ENCODE results near the gene BTBD17. TPM values are rescaled to one million over a fixed set of nuclear protein-coding genes. Genes with fewer than 3 reads are reported as not detected.
A peak's percentile ranks its signal among the peaks of the same experiment; 100 is the strongest.

The BTBD17 gene
- polyA plus RNA-seq, 3 donors from 2014 or later = 0.21 TPM; not detected in 2

DNA sequence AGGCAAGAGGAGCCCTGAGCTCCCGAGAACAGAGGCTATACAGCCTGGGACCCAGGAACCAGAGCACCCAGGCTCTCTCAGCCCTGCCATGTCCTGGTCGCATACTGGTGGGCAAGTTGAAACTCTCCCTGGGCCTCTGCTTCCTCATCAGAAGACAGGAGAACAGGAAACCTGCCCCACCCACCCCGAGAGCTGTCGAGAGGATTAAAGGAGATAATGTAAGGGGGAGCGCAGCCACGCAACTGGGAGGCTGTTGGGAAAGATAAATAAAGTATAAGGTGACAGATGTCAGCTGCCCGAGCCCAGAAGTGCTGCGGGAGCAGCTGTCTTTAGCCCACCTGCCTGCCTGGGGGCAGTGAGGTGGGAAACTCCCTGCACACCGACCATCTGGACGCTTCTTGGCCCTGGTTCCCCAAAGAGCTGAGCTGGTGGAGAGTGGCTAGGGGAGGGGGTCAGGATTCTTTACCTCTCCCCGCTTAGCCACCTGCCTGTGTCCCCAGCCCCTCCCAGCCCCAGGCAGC is 28.8 kb downstream of the BTBD17 start:
- Mint-ChIP-seq H3K4me3 (no peak overlapping the region), H3K27me3 (ENCODE audit: low read depth in 3 of 3) (peaks cover 0 to 2% (median 1%) of the 10 kb centered on the region in 3 donors), H3K36me3 (no peaks in the 10 kb centered on the region), H3K9me3 (no peaks in the 10 kb centered on the region), H3K27ac (no peak overlapping the region), H3K4me1 (peaks cover 17 to 22% of the 10 kb centered on the region in 2 donors)
- no peak for DNase-seq

DNA sequence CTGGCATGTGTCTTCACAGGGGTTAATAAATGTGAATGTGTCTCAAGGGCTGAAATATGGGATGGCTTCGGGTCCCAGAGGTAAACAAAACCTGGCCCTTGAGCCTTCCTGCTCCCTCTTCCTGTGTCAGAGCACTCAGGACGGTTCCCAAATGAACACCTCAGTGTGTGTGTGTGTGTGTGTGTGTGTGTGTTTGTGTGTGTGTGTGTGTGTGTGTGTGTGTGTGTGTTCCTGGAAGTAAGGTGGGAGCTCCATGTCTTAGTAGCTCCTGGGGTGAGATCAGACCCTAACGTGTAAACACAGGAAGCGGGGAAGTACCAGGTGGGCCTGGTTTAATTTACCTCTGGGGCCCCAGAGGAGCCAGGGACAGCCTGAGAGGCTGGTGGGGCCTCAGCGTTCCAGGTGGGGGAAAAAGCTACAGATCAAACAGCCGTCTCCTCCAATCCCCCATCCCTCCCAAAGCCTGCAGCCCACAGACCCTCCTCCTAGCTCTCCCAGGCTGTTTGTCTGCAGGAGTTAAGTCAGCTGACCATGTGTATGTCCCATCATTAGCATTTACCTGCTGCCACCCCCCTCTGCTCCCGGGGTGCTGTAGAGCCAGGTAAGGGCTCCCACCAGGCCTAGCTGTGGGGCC is 29.5 kb downstream of the BTBD17 start:
- Mint-ChIP-seq H3K36me3 (no peaks in the 10 kb centered on the region), H3K27ac (no peak overlapping the region), H3K4me1 (peaks cover 20 to 29% of the 10 kb centered on the region in 2 donors), H3K27me3 (ENCODE audit: low read depth in 3 of 3) (peaks cover 0 to 2% (median 0%) of the 10 kb centered on the region in 3 donors), H3K4me3 (no peak overlapping the region), H3K9me3 (no peaks in the 10 kb centered on the region)
- DNase-seq = no peak

DNA sequence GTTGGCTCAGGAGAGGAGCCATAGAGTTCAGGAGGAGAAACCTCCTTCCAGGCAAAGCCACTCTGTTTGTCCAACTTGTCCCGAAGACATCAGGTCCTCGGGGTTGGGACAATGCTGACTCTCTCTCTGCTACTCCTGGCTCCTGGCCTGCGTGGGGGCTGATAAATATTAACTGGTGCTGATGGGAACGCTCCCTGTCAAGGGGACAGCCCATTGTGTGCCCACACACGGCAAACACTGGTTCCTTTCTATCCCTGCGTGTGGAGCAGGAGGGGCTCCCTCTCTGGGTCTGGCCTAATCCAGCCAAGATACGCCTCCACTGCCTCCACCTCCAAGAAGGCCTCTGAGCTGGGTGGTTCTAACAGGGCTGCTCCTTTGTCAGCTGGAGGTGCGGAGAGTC is 31.2 kb downstream of the BTBD17 start:
- Mint-ChIP-seq H3K27ac (no peak overlapping the region), H3K4me1 (peaks cover 28 to 41% of the 10 kb centered on the region in 2 donors), H3K4me3 (no peak overlapping the region), H3K9me3 (no peaks in the 10 kb centered on the region), H3K36me3 (no peaks in the 10 kb centered on the region), H3K27me3 (ENCODE audit: low read depth in 3 of 3) (peaks cover 0 to 2% (median 0%) of the 10 kb centered on the region in 3 donors)
- DNase-seq = no peak

DNA sequence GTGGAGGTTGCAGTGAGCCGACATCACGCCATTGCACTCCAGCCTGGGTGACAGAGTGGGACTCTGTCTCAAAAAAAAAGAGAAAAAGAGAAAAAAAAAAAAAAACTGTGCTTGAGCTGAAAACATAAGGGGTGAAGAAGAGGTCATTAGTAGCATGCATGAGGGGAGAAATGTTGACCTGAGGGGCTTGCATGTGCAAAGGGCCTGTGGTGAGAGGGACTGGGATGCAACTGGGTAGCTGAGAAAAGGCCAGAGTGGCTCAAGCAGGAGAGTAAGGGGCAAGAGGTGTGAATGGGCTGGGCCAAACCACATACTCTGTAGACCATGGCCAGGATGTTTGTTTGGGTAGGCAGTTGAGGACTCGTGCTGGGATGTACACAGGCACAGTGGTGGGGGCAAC is 32.3 kb downstream of the BTBD17 start:
- Mint-ChIP-seq H3K27ac (peak overlapping the region; percentile 5 to 85 (median 46)), H3K4me3 (peak overlapping the region; percentile 19 to 52 (median 33)), H3K9me3 (no peaks in the 10 kb centered on the region), H3K27me3 (ENCODE audit: low read depth in 3 of 3) (peaks cover 0 to 5% (median 2%) of the 10 kb centered on the region in 3 donors), H3K4me1 (peaks cover 28 to 45% of the 10 kb centered on the region in 2 donors), H3K36me3 (no peaks in the 10 kb centered on the region)
- no peak for DNase-seq

DNA sequence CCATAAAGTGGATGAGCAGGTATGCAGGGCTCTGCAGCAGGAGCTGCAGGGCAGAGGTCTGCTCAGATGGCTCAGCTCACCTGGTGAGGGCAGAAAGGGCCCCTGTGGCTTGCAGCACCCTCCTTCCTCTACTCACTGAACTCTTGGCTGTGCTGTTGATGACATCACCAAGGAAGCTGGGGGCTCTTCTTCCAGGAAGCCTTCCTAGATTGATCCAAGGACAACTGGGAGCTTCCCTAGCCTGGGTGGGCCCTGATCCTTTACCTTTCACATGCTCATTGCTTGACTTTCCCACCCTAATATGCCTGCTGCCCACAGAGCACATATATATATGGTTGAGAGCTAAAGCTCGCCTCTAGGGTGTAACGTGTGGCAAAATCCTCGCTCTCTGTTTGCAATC is 33.2 kb downstream of the BTBD17 start:
- H3K9me3 Mint-ChIP-seq = no peaks in the 10 kb centered on the region
- no peak for DNase-seq
- no peaks in the 10 kb centered on the region for H3K36me3 Mint-ChIP-seq
- H3K4me1 Mint-ChIP-seq = peaks cover 28 to 45% of the 10 kb centered on the region in 2 donors
- peak overlapping the region in 5 of 6 donors; percentile 5 to 73 (median 43) for H3K27ac Mint-ChIP-seq
- peaks cover 0 to 5% (median 2%) of the 10 kb centered on the region in 3 donors for H3K27me3 Mint-ChIP-seq (ENCODE audit: low read depth in 3 of 3)
- H3K4me3 Mint-ChIP-seq = peak overlapping the region in 4 of 5 donors; percentile 14 to 52 (median 30)

DNA sequence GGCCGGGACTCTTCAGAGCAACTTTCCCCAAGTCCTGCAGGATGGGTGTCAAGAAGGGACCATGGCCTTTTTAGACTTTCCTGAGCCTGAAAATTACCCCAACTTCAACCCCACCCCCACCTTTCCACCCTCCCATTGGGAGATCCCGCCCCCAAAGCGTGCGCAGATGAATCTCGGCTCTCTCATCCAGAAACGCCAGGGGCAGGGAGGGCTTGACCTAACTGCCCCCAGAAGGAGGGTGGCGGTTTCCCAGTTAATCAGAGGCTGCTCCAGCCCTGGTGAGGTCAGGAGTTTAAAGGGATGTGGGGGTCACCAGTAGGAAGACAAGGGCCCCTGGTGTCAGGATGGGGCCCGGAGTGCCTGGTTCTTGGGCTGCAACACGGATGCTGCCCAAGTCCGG is 35.2 kb downstream of the BTBD17 start:
- H3K27ac Mint-ChIP-seq = peak overlapping the region in 5 of 6 donors; percentile 21 to 75 (median 66)
- peak overlapping the region; percentile 45 to 76 (median 69) for H3K4me3 Mint-ChIP-seq
- DNase-seq = no peak
- no peaks in the 10 kb centered on the region for H3K9me3 Mint-ChIP-seq
- peaks cover 28 to 45% of the 10 kb centered on the region in 2 donors for H3K4me1 Mint-ChIP-seq
- no peaks in the 10 kb centered on the region for H3K36me3 Mint-ChIP-seq
- H3K27me3 Mint-ChIP-seq (ENCODE audit: low read depth in 3 of 3) = peaks cover 0 to 9% (median 4%) of the 10 kb centered on the region in 3 donors

DNA sequence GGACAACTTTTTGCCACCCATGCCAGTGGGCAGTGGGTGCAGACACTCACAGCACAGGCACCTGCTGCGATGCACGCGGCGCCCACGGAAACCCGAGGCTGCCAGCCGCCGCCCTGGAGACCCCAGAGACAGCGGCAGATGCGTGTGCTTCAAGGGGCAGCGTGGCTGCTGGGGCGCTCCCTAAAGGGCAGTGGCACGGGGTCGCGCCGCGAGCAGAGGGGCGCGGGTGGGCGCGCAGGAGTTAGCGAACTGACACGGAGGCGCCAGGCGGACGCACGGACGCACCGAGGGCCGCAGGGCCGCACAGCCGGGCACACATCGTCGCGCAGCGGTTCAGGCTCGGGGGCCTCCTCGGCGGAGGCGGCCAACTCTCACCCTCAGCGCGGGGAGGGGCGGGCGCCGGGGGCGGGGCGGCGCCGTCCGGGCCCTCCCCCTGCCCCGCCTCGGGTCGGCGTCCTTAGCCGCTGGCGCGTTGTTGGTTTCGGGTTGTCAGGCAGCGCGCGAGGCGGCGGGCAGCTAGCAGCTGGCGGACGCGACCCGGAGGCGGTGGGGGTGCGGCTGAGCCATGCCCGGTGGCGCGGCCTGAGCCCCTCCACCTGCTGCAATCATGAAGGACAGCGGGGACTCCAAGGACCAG is 35.8 kb downstream of the BTBD17 start, which contains the start of gene KIF19:
KIF19 (plus strand) TSS at position 484 of the 637 bp plus-strand sequence; CDS start at position 608, 124 bp downstream.
- H3K4me3 Mint-ChIP-seq = peak within 1 kb of the TSS; percentile 45 to 76 (median 71)
- H3K9me3 Mint-ChIP-seq = no peaks in the 10 kb centered on the region
- H3K4me1 Mint-ChIP-seq = peaks cover 28 to 45% of the 10 kb centered on the region in 2 donors
- peak within 1 kb of the TSS in 5 of 6 donors; percentile 21 to 75 (median 66) for H3K27ac Mint-ChIP-seq
- DNase-seq = peak; percentile 58 to 66 (median 64)
- H3K36me3 Mint-ChIP-seq = no peaks in the 10 kb centered on the region
- H3K27me3 Mint-ChIP-seq (ENCODE audit: low read depth in 3 of 3) = peaks cover 0 to 9% (median 4%) of the 10 kb centered on the region in 3 donors

DNA sequence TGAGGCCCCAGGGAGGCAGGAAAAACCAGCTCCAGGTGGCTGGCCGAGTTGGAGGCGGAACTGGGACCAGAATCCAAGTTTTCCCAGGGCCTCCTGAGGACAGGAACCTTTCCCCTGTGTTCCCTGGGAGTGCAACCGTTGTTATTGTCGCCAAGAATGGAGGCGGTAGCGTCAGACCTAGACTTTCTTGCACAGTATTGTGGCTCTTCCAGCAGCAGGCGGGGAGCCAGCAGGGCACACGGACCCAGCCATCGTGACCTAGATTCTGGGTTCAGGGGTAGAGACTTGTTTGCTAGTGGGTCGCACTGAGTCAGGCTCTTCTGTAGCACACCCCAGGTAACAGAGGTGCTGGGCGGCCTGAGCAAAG is 36.3 kb downstream of the BTBD17 start:
- DNase-seq = peak in 1 of 3 donors; percentile 9

DNA sequence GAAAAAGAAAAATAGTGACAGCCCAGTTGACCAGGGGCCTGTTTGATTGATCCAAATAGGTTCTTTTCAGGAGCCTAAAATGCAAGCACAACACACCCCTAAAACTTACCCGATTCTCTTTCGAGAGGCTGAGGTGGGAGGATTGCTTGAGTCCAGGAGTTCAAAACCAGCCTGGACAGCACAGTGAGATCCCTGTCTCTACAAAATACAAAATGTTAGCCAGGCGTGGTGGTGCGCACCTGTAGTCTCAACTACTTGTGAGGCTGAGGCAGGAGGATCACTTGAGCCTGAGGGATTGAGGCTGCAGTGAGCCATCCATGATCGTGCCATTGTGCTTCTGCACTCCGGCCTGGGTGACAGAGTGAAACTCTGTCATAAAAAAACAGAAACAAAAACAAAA is 37.1 kb downstream of the BTBD17 start:
- DNase-seq = no peak
- H3K4me3 Mint-ChIP-seq = peak overlapping the region in 1 of 5 donors; percentile 71
- no peaks in the 10 kb centered on the region for H3K36me3 Mint-ChIP-seq
- peaks cover 0 to 8% (median 4%) of the 10 kb centered on the region in 3 donors for H3K27me3 Mint-ChIP-seq (ENCODE audit: low read depth in 3 of 3)
- no peak overlapping the region for H3K27ac Mint-ChIP-seq
- peaks cover 23 to 38% of the 10 kb centered on the region in 2 donors for H3K4me1 Mint-ChIP-seq
- H3K9me3 Mint-ChIP-seq = no peaks in the 10 kb centered on the region

More for the DNA sequence above, 36.3 kb downstream of the BTBD17 start:
- H3K27ac Mint-ChIP-seq = peak overlapping the region in 1 of 6 donors; percentile 21
- no peaks in the 10 kb centered on the region for H3K36me3 Mint-ChIP-seq
- peak overlapping the region; percentile 40 to 71 (median 65) for H3K4me3 Mint-ChIP-seq
- no peaks in the 10 kb centered on the region for H3K9me3 Mint-ChIP-seq
- H3K4me1 Mint-ChIP-seq = peaks cover 28 to 45% of the 10 kb centered on the region in 2 donors
- peaks cover 0 to 9% (median 4%) of the 10 kb centered on the region in 3 donors for H3K27me3 Mint-ChIP-seq (ENCODE audit: low read depth in 3 of 3)

DNA sequence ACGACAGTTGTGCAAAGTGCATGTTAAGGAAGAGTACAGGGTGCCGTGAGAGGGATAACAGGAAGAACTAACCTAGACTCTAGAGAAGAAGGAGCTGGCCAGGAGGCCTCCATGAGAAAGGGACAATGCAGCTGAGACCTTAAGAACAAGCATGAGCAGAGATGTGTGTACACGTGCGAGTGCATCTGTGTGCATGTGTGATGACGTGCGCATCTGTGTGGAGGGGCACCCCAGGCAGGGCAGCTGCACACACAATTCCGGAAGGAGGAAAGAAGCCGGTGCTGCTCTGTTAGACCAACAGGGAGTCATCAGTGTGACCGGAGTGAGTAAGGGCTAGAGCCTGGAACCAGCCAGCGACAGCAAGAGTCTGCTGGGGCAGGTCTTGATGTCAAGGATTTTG is 43.3 kb downstream of the BTBD17 start:
- Mint-ChIP-seq H3K27me3 (ENCODE audit: low read depth in 3 of 3) (peaks cover 1 to 6% (median 2%) of the 10 kb centered on the region in 3 donors), H3K4me1 (no peaks in the 10 kb centered on the region), H3K36me3 (no peaks in the 10 kb centered on the region), H3K27ac (no peak overlapping the region), H3K4me3 (no peak overlapping the region), H3K9me3 (no peaks in the 10 kb centered on the region)
- DNase-seq = no peak

DNA sequence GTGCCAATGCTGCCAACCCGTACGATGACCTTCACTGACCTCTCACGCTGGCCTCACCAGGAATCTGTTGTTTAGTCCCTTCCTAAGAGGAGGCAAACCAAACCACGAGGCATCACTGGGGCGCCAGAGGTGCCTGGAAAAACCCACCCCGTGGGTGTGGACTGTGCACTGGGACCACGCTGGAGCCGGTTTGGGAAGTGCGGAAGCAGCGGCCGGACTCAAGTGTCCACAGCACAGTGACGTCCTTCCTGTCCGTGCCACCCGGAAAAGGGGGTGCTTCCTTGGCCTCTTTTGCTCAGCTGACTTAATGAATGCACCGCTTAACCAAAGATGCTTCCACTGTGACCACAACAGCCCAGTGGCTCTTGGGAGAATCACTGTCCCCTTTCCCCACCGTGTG is 44.6 kb downstream of the BTBD17 start:
- no peaks in the 10 kb centered on the region for H3K9me3 Mint-ChIP-seq
- H3K4me3 Mint-ChIP-seq = no peak overlapping the region
- H3K27ac Mint-ChIP-seq = no peak overlapping the region
- DNase-seq = no peak
- no peaks in the 10 kb centered on the region for H3K36me3 Mint-ChIP-seq
- H3K4me1 Mint-ChIP-seq = no peaks in the 10 kb centered on the region
- H3K27me3 Mint-ChIP-seq (ENCODE audit: low read depth in 3 of 3) = peaks cover 1 to 3% (median 3%) of the 10 kb centered on the region in 3 donors

DNA sequence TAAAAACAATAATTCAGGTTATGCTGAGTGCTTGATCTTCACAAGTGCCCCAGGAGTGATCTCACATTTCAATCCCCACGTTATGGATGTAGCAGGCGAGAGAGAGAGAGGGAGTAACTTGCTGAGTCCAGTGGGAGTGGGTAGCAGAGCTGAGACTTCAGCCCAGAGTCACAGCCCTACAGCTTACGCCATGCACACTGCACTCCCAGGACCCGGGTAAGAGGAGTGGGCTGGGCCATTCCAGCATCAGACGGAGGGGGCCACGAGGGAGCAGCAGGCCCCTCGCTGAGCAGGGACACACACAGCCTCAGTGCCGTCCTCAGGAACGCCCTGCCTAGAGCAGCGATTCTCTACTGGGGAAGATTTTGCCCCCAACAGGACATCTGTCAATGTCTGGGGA is 45.4 kb downstream of the BTBD17 start:
- Mint-ChIP-seq H3K36me3 (no peaks in the 10 kb centered on the region), H3K4me1 (no peaks in the 10 kb centered on the region), H3K9me3 (no peaks in the 10 kb centered on the region), H3K27ac (no peak overlapping the region), H3K27me3 (ENCODE audit: low read depth in 3 of 3) (peaks cover 1 to 2% (median 2%) of the 10 kb centered on the region in 3 donors), H3K4me3 (no peak overlapping the region)
- DNase-seq = no peak

DNA sequence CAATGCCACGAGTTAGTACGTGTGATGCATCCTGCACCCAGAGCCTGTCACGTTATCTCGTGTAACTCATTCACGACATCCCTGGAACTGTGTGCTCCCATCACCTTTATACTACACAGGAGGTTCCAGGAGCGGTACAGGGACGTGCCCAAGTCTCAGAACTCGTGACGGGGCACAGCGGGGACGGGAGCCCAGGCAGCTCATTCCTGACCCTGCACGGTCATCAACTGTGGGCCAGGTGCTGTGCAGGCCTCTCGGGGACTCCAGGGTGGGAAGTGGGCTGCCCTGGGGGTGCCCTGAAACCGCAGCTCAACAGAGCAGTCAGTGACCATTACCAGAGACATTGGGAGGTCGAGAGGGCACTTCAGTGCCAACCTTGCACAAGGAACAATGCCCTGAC is 46.8 kb downstream of the BTBD17 start:
- no peak overlapping the region for H3K27ac Mint-ChIP-seq
- no peak overlapping the region for H3K4me3 Mint-ChIP-seq
- no peak for DNase-seq
- H3K27me3 Mint-ChIP-seq (ENCODE audit: low read depth in 3 of 3) = peaks cover 1 to 2% (median 2%) of the 10 kb centered on the region in 3 donors
- H3K9me3 Mint-ChIP-seq = no peaks in the 10 kb centered on the region
- no peaks in the 10 kb centered on the region for H3K36me3 Mint-ChIP-seq
- no peaks in the 10 kb centered on the region for H3K4me1 Mint-ChIP-seq

DNA sequence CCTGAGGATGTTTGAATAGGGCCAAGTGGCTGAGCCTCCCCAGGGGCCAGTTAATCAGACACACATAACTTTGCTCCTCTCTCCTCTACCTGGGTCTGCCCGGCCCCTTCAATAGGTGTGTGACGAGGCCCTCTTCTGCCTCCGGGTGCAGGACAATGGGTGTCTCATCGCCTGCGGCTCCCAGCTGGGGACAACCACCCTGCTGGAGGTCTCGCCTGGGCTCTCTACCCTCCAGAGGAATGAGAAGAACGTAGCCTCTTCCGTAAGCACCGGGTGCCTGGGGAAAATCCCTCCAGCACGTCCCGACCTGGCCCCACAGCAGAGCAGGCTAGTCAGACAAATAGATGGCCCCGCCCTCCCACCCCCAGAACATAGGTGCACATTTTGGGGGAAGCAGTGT is 51.8 kb downstream of the BTBD17 start:
- Mint-ChIP-seq H3K27me3 (ENCODE audit: low read depth in 3 of 3) (peaks cover 2 to 7% (median 2%) of the 10 kb centered on the region in 3 donors), H3K4me1 (peaks cover 6 to 10% of the 10 kb centered on the region in 2 donors), H3K4me3 (no peak overlapping the region), H3K36me3 (no peaks in the 10 kb centered on the region), H3K27ac (no peak overlapping the region), H3K9me3 (no peaks in the 10 kb centered on the region)
- no peak for DNase-seq

Measured in immature natural killer cell (primary cell).